Tibial nerve (tissue), 4 donors: ENCODE results near the gene DGKD. TPM values are rescaled to one million over a fixed set of nuclear protein-coding genes. Genes with fewer than 3 reads are reported as not detected.

Experiments used
- DNase-seq, 2 donors: peaks; one replicate each; pipeline ENCODE4 v3.0.0-alpha.2; 2019; ENCODE audit warnings: low spot score in 2 of 2
- H3K27ac ChIP-seq, 4 donors: fragments of 200-600 bp; sonication (generic) in 3 of 4; one replicate each; pipeline ENCODE4 v1.5.1; 2017 to 2019; ENCODE audit warnings: mild to moderate bottlenecking in 1 of 4
- H3K27me3 ChIP-seq, 2 donors: fragments of 200-600 bp; sonication (generic) in 1 of 2; one replicate each; pipeline versions ENCODE4 v1.5.1 to v1.6.0; 2017 to 2019
- H3K36me3 ChIP-seq, 3 donors: fragments of 200-600 bp; sonication (generic); one replicate each; pipeline ENCODE4 v1.5.1; 2018 to 2019
- H3K4me1 ChIP-seq, 4 donors: fragments of 200-600 bp; sonication (generic) in 3 of 4; one replicate each; pipeline ENCODE4 v1.5.1; 2017 to 2019
- H3K4me3 ChIP-seq, 4 donors: fragments of 200-600 bp; sonication (generic) in 3 of 4; one replicate each; pipeline ENCODE4 v1.5.1; 2017 to 2019; ENCODE audit warnings: mild to moderate bottlenecking in 1 of 4, moderate library complexity in 1 of 4
- H3K9me3 ChIP-seq, 4 donors: fragments of 200-600 bp; sonication (generic) in 3 of 4; one replicate each; pipeline ENCODE4 v1.5.1; 2017 to 2019
- EP300 ChIP-seq, 2 donors: sonication (generic); formaldehyde crosslinking; IDR thresholded peaks; one replicate each; pipeline ENCODE4 v1.6.1; 2017; ENCODE audit warnings: antibody characterized with exemption in 2 of 2, mild to moderate bottlenecking in 1 of 2
- POLR2A ChIP-seq, 2 donors: fragments of 450-650 bp; IDR thresholded peaks; one replicate each; pipeline ENCODE4 v1.6.1; 2017; ENCODE audit warnings: antibody characterized with exemption in 2 of 2, mild to moderate bottlenecking in 2 of 2, moderate library complexity in 2 of 2
- WGBS, 2 donors: methylation state at CpG; one replicate each; pipeline ENCODE4 v1.1.5; 2018; 5-methylcytosine and 5-hydroxymethylcytosine counted together
- total RNA-seq, 4 donors: library from RNA; depleted of rRNA; stranded (reverse); fragments of >200 nt; gene quantifications; one replicate each; pipeline ENCODE4 v1.1.0, GENCODE V29; 2016
- TF ChIP-seq, protein P1 (sequence below), 5 experiments: fragments of 200-600 bp in 3 of 5; fragments of 450-650 bp in 2 of 5; sonication (generic) in 3 of 5; IDR thresholded peaks; one replicate each; pipeline ENCODE4 v1.5.1; 2016 to 2019; ENCODE audit warnings: antibody characterized with exemption in 5 of 5, mild to moderate bottlenecking in 3 of 5, moderate library complexity in 2 of 5

The DGKD gene
- total RNA-seq, 4 donors from 2014 or later, result 6.5 to 11.7 (median 7.4) TPM

DNA sequence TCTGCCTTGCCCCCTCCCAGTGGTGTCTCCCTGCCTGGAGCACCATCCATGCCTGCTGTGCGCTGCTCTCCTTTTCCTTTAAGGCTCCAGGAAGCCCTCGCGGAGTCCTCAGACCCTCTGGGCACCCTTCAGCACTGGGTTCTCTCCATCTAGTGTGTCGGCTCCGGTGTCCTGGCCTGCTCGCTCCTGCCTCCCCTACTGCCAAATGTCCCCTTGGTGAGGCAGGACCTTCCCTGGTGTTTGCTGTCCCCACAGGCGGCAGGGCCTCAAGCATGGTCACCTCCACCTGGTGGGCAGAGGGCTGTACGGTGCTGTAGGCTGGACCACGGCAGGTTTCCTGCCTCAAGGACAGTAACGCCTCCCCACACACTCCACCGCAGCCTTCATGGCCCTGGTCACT is 90.2 kb downstream of the DGKD start:
- H3K4me3 ChIP-seq, result no peak overlapping the region
- H3K27ac ChIP-seq, result no peak overlapping the region
- no peak for DNase-seq
- H3K27me3 ChIP-seq, result no peaks in the 10 kb centered on the region
- H3K4me1 ChIP-seq, result no peaks in the 10 kb centered on the region
- 98% methylated on average over 10 to 11 of the region's 11 CpGs for WGBS, 2 donors
- H3K9me3 ChIP-seq, result no peaks in the 10 kb centered on the region
- TF ChIP-seq POLR2A (IDR thresholded peaks at IDR 0.05) (no peak), EP300 (IDR thresholded peaks at IDR 0.05) (no peak)
- TF ChIP-seq, protein P1, sequence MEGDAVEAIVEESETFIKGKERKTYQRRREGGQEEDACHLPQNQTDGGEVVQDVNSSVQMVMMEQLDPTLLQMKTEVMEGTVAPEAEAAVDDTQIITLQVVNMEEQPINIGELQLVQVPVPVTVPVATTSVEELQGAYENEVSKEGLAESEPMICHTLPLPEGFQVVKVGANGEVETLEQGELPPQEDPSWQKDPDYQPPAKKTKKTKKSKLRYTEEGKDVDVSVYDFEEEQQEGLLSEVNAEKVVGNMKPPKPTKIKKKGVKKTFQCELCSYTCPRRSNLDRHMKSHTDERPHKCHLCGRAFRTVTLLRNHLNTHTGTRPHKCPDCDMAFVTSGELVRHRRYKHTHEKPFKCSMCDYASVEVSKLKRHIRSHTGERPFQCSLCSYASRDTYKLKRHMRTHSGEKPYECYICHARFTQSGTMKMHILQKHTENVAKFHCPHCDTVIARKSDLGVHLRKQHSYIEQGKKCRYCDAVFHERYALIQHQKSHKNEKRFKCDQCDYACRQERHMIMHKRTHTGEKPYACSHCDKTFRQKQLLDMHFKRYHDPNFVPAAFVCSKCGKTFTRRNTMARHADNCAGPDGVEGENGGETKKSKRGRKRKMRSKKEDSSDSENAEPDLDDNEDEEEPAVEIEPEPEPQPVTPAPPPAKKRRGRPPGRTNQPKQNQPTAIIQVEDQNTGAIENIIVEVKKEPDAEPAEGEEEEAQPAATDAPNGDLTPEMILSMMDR (IDR thresholded peaks at IDR 0.05), result no peak
- H3K36me3 ChIP-seq, result peaks cover 0 to 66% (median 8%) of the 10 kb centered on the region in 3 donors

DNA sequence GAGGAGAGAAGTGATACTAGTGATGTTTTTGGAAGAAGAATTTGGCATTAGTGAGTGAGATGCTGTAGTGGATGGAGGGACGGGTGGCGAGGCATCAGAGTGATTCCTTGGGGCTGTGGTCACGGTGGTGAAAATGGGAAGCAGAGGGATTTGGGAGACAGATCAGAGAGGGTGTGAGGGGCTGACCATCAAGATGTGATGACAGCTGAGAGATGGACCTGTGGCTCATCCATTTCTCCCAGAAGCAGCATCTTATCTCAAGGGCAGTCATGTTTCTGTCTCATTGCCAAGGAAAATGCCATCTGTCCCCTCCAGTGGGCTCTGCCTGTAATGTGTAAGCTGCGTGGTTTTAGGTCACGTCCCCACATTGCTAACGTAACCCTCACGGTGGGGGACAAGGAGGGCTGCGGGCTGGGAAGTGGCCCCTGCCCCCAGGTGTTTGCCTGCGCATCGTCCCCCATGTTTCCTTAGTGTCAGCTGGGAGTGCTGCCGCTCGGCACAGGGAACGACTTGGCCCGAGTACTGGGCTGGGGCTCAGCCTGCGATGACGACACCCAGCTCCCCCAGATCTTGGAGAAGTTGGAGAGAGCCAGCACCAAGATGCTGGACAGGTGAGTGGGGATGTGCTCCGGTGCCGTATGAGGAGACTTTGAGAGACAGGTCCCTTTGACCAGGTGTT is 91.0 kb downstream of the DGKD start:
- Histone ChIP-seq H3K27me3 (no peaks in the 10 kb centered on the region), H3K4me1 (no peaks in the 10 kb centered on the region), H3K36me3 (peaks cover 0 to 67% (median 16%) of the 10 kb centered on the region in 3 donors), H3K27ac (no peak overlapping the region), H3K4me3 (no peak overlapping the region), H3K9me3 (no peaks in the 10 kb centered on the region)
- DNase-seq, result no peak
- 96% methylated on average over 18 of the region's 18 CpGs for WGBS, 2 donors
- TF ChIP-seq EP300 (IDR thresholded peaks at IDR 0.05) (no peak), POLR2A (IDR thresholded peaks at IDR 0.05) (no peak)
- TF ChIP-seq, protein P1 (IDR thresholded peaks at IDR 0.05), result no peak

DNA sequence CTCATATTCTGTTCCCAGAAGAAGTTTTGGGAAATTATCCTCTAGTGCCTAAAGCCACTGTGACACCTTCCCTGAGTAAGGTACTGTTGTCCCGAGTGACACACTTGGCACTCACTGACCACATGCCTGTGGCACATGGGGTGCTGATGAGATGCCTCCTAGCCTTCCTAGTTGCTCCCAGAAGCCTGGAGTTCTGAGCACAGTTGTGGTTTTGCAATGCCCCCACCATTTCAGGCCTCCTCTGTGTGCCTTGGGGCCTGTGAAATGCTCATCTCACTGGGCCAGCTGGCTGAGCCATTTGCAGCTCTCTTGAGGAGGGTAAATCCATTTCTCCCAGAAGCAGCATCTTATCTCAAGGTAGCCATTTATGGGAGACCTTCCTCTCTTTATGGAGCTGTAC is 91.8 kb downstream of the DGKD start:
- Histone ChIP-seq H3K36me3 (peaks cover 0 to 70% (median 22%) of the 10 kb centered on the region in 3 donors), H3K27ac (no peak overlapping the region), H3K4me1 (no peaks in the 10 kb centered on the region), H3K9me3 (no peaks in the 10 kb centered on the region), H3K27me3 (no peaks in the 10 kb centered on the region), H3K4me3 (no peak overlapping the region)
- WGBS, 2 donors, result 81 to 100% methylated on average over 1 of the region's 1 CpG
- DNase-seq, result no peak
- TF ChIP-seq, protein P1 (IDR thresholded peaks at IDR 0.05), result no peak
- TF ChIP-seq POLR2A (IDR thresholded peaks at IDR 0.05) (no peak), EP300 (IDR thresholded peaks at IDR 0.05) (no peak)

DNA sequence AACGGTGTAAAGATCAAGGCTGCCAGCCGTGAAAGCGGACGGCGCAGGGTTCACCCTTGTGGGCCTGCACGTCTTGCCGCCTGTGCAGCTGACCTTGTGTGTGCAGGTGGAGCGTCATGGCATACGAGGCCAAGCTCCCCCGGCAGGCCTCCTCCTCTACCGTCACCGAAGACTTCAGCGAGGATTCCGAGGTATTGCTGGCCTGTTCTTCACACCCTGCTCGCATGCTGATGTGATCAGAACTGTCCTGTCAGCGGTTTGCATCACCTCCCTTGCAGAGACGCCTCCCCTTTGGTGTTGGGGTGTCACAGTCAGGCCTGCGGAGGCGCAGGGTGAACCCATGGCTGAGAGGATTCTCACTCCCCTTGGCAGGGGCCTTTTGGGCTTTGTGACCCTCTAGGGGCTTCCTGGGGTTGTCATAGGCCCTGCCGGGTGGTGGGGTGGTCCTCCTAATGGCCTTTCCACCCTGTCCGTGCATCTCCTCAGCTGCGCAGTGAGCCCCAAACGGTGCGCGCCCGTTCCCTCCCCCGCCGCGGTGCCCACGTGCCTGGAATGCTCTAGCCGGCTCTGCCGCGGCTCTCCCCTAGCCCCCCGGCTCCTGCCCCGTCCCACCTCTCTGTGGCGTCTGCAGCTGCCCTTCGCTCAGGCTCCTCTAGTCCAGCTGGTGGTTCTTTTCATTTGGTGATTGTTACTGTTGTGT is 92.5 kb downstream of the DGKD start:
- no peak for DNase-seq
- no peak for TF ChIP-seq EP300 (IDR thresholded peaks at IDR 0.05)
- TF ChIP-seq POLR2A (IDR thresholded peaks at IDR 0.05), result no peak
- TF ChIP-seq, protein P1 (IDR thresholded peaks at IDR 0.05), result no peak

More for the DNA sequence above, 92.5 kb downstream of the DGKD start:
- 84 to 85% methylated on average over 34 to 35 of the region's 37 CpGs for WGBS, 2 donors
- Histone ChIP-seq H3K27me3 (no peaks in the 10 kb centered on the region), H3K27ac (no peak overlapping the region), H3K9me3 (no peaks in the 10 kb centered on the region), H3K4me1 (no peaks in the 10 kb centered on the region), H3K36me3 (peaks cover 0 to 74% (median 22%) of the 10 kb centered on the region in 3 donors), H3K4me3 (no peak overlapping the region)
